HepG2 (cell line): ENCODE measurements around the gene SLC7A10. TPM values are rescaled to one million over a fixed set of nuclear protein-coding genes. Genes with fewer than 3 reads are reported as not detected.
A peak's percentile ranks its signal among the peaks of the same experiment; 100 is the strongest.

Experiments
- BCL6 ChIP-seq: IDR thresholded peaks from 2 replicates; pipeline ENCODE4 v1.6.1; 2016; ENCODE audit warnings: missing genetic modification reagents, missing compliant biosample characterization
- EZH2 ChIP-seq: conservative IDR thresholded peaks from 2 replicates; pipeline ENCODE4 v1.6.1; 2012; ENCODE audit warnings: mild to moderate bottlenecking, low read depth, low read length, moderate library complexity
- KLF16 ChIP-seq, 2 experiments: sonication (generic) in 1 of 2; formaldehyde crosslinking in 1 of 2; IDR thresholded peaks; 2 replicates each; pipeline versions ENCODE4 v1.6.1 to v1.8.0; 2016 to 2023; ENCODE audit warnings: missing genetic modification reagents in 2 of 2, missing compliant biosample characterization in 1 of 2
- PAF1 ChIP-seq: IDR thresholded peaks from 2 replicates; pipeline ENCODE4 v1.6.1; 2016; ENCODE audit warnings: missing genetic modification reagents, missing compliant biosample characterization
- STAG1 ChIP-seq: sonication (generic); formaldehyde crosslinking; IDR thresholded peaks from 2 replicates; pipeline ENCODE4 v1.4.0; 2020; ENCODE audit warnings: missing genetic modification reagents
- ZBTB7A ChIP-seq: sonication (generic); formaldehyde crosslinking; IDR thresholded peaks from 2 replicates; pipeline ENCODE4 v1.8.0; 2022; ENCODE audit warnings: mild to moderate bottlenecking, missing genetic modification reagents
- ZFX ChIP-seq: sonication (generic); formaldehyde crosslinking; IDR thresholded peaks from 2 replicates; pipeline ENCODE4 v1.4.0; 2020; ENCODE audit warnings: mild to moderate bottlenecking, low read depth, missing genetic modification reagents, moderate library complexity
- ZKSCAN1 ChIP-seq: fragments of 150-350 bp; IDR thresholded peaks from 2 replicates; pipeline ENCODE4 v1.6.1; 2014; ENCODE audit warnings: low read length
- ZNF329 ChIP-seq: sonication (generic); formaldehyde crosslinking; IDR thresholded peaks from 2 replicates; pipeline ENCODE4 v1.9.0; 2021; ENCODE audit warnings: low read depth, mild to moderate bottlenecking, missing genetic modification reagents
- ZNF501 ChIP-seq: sonication (generic); formaldehyde crosslinking; IDR thresholded peaks from 2 replicates; pipeline ENCODE4 v1.5.1; 2020; ENCODE audit warnings: mild to moderate bottlenecking, moderate library complexity, missing genetic modification reagents
- ZNF619 ChIP-seq: sonication (generic); formaldehyde crosslinking; IDR thresholded peaks from 2 replicates; pipeline ENCODE4 v1.4.0; 2020; ENCODE audit warnings: mild to moderate bottlenecking, missing genetic modification reagents
- ZNF777 ChIP-seq: sonication (generic); formaldehyde crosslinking; IDR thresholded peaks from 2 replicates; pipeline ENCODE4 v1.4.0; 2020; ENCODE audit warnings: missing genetic modification reagents
- polyA plus RNA-seq, 8 experiments: library from polyadenylated mRNA; depleted of rRNA in 3 of 8; stranded (reverse) in 7 of 8; unstranded in 1 of 8; fragments of >200 nt; fragmentation: Illumina TruSeq in 4 of 8; extraction: Trizol in 4 of 8; gene quantifications; 2 replicates each; pipeline versions ENCODE4 v1.2.1 to v1.2.3, GENCODE V29; 2011 to 2016; ENCODE audit warnings: low read depth in 4 of 8, missing spikeins in 1 of 8, mixed read lengths in 1 of 8; ENCODE audit not compliant: insufficient read depth in 1 of 8
- total RNA-seq, 5 experiments: library from RNA; depleted of rRNA; stranded (reverse); fragments of >200 nt; fragmentation: Illumina TruSeq; extraction: Trizol; gene quantifications; 2 replicates each; pipeline ENCODE4 v1.2.3, GENCODE V29; 2016; ENCODE audit warnings: low read depth in 1 of 5
- TF ChIP-seq, protein P1 (sequence below): sonication (generic); formaldehyde crosslinking; IDR thresholded peaks from 2 replicates; pipeline ENCODE4 v1.4.0; 2020; ENCODE audit warnings: mild to moderate bottlenecking, missing genetic modification reagents
- TF ChIP-seq, protein P2 (sequence below): IDR thresholded peaks from 2 replicates; pipeline ENCODE4 v1.6.1; 2018; ENCODE audit warnings: missing genetic modification reagents
- TF ChIP-seq, protein P3 (sequence below): sonication (generic); formaldehyde crosslinking; IDR thresholded peaks from 2 replicates; pipeline ENCODE4 v1.4.0; 2020; ENCODE audit warnings: missing genetic modification reagents, borderline replicate concordance
- TF ChIP-seq, protein P4 (sequence below): sonication (generic); formaldehyde crosslinking; IDR thresholded peaks from 2 replicates; pipeline ENCODE4 v1.8.1; 2022; ENCODE audit warnings: mild to moderate bottlenecking, missing genetic modification reagents

The SLC7A10 gene
- total and polyA plus RNA-seq, 2 of the 13 experiments (the other 11 are each of a cell fraction or from before 2014, with no cell fraction given), result 1.1 to 2.2 TPM

- TF ChIP-seq KLF16 (CRISPR knock-in tag; IDR thresholded peaks at IDR 0.05) (peak in 1 of 2 experiments; percentile 49; a peak in 1 of 4 replicates), BCL6 (peak; percentile 37; the same call in 1 of the 2 replicates), ZNF501 (CRISPR knock-in tag) (peak; percentile 54; the same call in 1 of the 2 replicates), ZNF777 (CRISPR knock-in tag) (no peak), ZNF329 (no peak), EZH2 (no peak), ZFX (CRISPR knock-in tag) (peak; percentile 68), STAG1 (CRISPR knock-in tag) (peak; percentile 94), ZNF619 (CRISPR knock-in tag) (no peak), PAF1 (CRISPR knock-in tag) (no peak), ZKSCAN1 (no peak), ZBTB7A (CRISPR knock-in tag) (peak; percentile 32; the same call in 1 of the 2 replicates)
- TF ChIP-seq, protein P1, sequence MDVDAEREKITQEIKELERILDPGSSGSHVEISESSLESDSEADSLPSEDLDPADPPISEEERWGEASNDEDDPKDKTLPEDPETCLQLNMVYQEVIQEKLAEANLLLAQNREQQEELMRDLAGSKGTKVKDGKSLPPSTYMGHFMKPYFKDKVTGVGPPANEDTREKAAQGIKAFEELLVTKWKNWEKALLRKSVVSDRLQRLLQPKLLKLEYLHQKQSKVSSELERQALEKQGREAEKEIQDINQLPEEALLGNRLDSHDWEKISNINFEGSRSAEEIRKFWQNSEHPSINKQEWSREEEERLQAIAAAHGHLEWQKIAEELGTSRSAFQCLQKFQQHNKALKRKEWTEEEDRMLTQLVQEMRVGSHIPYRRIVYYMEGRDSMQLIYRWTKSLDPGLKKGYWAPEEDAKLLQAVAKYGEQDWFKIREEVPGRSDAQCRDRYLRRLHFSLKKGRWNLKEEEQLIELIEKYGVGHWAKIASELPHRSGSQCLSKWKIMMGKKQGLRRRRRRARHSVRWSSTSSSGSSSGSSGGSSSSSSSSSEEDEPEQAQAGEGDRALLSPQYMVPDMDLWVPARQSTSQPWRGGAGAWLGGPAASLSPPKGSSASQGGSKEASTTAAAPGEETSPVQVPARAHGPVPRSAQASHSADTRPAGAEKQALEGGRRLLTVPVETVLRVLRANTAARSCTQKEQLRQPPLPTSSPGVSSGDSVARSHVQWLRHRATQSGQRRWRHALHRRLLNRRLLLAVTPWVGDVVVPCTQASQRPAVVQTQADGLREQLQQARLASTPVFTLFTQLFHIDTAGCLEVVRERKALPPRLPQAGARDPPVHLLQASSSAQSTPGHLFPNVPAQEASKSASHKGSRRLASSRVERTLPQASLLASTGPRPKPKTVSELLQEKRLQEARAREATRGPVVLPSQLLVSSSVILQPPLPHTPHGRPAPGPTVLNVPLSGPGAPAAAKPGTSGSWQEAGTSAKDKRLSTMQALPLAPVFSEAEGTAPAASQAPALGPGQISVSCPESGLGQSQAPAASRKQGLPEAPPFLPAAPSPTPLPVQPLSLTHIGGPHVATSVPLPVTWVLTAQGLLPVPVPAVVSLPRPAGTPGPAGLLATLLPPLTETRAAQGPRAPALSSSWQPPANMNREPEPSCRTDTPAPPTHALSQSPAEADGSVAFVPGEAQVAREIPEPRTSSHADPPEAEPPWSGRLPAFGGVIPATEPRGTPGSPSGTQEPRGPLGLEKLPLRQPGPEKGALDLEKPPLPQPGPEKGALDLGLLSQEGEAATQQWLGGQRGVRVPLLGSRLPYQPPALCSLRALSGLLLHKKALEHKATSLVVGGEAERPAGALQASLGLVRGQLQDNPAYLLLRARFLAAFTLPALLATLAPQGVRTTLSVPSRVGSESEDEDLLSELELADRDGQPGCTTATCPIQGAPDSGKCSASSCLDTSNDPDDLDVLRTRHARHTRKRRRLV (CRISPR knock-in tag), result no peak
- TF ChIP-seq, protein P2, sequence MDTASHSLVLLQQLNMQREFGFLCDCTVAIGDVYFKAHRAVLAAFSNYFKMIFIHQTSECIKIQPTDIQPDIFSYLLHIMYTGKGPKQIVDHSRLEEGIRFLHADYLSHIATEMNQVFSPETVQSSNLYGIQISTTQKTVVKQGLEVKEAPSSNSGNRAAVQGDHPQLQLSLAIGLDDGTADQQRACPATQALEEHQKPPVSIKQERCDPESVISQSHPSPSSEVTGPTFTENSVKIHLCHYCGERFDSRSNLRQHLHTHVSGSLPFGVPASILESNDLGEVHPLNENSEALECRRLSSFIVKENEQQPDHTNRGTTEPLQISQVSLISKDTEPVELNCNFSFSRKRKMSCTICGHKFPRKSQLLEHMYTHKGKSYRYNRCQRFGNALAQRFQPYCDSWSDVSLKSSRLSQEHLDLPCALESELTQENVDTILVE, result 0 out of 2 replicates have a peak, but pooled peaks have one; percentile 39
- TF ChIP-seq, protein P3, sequence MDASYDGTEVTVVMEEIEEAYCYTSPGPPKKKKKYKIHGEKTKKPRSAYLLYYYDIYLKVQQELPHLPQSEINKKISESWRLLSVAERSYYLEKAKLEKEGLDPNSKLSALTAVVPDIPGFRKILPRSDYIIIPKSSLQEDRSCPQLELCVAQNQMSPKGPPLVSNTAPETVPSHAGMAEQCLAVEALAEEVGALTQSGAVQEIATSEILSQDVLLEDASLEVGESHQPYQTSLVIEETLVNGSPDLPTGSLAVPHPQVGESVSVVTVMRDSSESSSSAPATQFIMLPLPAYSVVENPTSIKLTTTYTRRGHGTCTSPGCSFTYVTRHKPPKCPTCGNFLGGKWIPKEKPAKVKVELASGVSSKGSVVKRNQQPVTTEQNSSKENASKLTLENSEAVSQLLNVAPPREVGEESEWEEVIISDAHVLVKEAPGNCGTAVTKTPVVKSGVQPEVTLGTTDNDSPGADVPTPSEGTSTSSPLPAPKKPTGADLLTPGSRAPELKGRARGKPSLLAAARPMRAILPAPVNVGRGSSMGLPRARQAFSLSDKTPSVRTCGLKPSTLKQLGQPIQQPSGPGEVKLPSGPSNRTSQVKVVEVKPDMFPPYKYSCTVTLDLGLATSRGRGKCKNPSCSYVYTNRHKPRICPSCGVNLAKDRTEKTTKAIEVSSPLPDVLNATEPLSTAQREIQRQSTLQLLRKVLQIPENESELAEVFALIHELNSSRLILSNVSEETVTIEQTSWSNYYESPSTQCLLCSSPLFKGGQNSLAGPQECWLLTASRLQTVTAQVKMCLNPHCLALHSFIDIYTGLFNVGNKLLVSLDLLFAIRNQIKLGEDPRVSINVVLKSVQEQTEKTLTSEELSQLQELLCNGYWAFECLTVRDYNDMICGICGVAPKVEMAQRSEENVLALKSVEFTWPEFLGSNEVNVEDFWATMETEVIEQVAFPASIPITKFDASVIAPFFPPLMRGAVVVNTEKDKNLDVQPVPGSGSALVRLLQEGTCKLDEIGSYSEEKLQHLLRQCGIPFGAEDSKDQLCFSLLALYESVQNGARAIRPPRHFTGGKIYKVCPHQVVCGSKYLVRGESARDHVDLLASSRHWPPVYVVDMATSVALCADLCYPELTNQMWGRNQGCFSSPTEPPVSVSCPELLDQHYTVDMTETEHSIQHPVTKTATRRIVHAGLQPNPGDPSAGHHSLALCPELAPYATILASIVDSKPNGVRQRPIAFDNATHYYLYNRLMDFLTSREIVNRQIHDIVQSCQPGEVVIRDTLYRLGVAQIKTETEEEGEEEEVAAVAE (CRISPR knock-in tag), result 0 out of 2 replicates have a peak, but pooled peaks have one; percentile 39
- TF ChIP-seq, protein P4, sequence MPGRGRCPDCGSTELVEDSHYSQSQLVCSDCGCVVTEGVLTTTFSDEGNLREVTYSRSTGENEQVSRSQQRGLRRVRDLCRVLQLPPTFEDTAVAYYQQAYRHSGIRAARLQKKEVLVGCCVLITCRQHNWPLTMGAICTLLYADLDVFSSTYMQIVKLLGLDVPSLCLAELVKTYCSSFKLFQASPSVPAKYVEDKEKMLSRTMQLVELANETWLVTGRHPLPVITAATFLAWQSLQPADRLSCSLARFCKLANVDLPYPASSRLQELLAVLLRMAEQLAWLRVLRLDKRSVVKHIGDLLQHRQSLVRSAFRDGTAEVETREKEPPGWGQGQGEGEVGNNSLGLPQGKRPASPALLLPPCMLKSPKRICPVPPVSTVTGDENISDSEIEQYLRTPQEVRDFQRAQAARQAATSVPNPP (CRISPR knock-in tag), result no peak
Measured at GRCh38 chr19:33235269-33235995, 9.8 kb upstream of the SLC7A10 start (continued).
